ENCODE results near the gene TFCP2L1.

DNA sequence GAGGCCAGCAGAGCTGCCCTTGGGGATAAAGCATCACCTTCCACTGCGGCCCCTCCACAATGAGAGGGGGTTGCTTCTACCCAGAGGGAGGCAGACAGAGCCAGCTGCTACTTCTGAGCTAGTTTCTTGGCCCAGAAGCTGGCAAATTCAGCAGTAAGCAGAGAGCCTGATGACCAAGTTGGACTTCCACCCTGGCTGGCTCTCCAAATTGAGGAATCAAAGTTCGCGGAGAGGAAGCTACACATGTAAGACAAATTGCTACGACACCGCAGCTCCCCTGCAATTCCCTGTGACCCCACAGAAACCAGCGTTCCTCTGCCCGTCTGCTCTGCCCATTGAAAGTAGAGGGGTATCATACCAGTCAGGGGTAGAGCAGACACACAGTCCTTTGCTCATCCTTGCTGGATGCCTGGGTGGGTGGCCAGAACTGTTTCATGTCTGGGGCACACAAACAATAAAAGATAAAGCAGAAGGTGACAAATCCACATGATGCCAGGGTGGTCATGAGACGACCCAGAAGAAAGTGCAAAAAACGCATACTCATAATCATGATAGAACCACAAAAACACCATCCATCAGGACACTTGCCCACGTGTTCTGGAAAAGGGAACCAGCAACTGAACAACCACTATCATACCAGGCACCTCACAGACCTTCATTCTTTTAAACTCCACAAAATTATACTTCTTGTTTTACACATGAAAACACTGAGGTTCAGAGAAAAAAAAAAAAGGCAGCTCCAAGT is 5.4 kb downstream of the TFCP2L1 start:
- TF ChIP-seq GATA2 (IDR thresholded peaks at IDR 0.05; ENCODE audit: low read depth, low read length) (no peak), GATA3 (IDR thresholded peaks at IDR 0.05; ENCODE audit: low read depth, low read length) (no peak)
